Stimulated activated CD4-positive, alpha-beta T cell treated with anti-CD3 and anti-CD28 coated beads, Interleukin-4, amount 100 ng/mL, for 48 hours (primary cell): ENCODE results near the gene ISYNA1.

ENCODE experiments used
- DNase-seq, 2 donors: peaks; one replicate each; pipeline ENCODE4 v3.0.0-alpha.2; 2020; ENCODE audit warnings: low read depth in 2 of 2

ISYNA1 gene

DNA sequence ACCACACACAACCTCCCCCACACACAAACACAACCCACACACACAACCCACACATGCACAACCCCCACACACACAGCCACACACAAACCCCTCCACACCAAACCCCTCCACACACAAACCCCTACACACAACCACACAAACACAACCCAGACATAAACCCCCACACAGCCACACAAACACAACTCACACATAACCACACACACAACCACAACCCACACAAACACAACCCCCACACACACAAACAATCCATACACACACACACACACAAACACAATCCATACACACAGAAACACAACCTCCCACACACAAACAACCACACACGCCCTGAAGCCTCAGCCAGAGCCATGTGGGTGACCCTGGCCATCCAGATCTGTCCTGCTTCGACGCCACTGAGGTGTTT lies 30.0 kb upstream of the ISYNA1 start:
- no peak for DNase-seq

DNA sequence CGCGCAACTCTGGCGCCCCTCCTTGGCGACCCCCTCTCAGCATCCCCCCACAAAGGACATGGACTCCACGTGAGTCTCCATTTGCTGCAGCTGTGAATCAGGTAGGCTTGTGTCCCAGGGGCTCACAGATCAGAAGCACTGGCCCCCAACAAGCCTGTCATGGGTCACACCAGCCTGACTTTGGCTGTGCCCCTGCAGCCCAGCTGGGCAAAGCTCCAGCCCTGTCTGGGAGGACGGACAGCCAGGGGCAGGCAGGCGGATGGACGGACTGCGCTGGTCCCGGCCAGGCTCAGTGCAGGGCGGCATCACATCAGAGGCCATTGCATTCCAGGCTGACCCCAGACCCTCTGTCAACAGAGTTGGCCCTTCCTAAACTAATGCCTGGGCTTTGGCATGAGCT lies 28.4 kb upstream of the ISYNA1 start:
- DNase-seq: no peak

DNA sequence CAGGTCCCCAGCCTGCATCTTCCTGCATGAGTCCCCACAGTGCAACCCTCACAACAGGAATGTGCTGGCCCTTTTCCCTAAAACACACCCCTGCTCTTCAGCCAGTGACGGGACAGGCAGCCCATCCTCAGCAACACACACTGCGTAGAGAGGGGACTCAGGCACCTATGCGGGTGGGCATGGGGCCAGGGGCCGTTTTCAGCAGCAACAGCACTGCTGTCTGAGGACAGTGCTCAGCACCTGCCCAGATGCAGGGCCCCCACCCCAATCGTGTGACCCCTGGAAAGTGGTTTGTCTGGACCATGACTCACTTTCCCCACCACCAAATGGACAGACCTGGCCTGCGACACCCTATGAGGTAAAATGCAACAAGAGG lies 28.0 kb upstream of the ISYNA1 start:
- no peak for DNase-seq

DNA sequence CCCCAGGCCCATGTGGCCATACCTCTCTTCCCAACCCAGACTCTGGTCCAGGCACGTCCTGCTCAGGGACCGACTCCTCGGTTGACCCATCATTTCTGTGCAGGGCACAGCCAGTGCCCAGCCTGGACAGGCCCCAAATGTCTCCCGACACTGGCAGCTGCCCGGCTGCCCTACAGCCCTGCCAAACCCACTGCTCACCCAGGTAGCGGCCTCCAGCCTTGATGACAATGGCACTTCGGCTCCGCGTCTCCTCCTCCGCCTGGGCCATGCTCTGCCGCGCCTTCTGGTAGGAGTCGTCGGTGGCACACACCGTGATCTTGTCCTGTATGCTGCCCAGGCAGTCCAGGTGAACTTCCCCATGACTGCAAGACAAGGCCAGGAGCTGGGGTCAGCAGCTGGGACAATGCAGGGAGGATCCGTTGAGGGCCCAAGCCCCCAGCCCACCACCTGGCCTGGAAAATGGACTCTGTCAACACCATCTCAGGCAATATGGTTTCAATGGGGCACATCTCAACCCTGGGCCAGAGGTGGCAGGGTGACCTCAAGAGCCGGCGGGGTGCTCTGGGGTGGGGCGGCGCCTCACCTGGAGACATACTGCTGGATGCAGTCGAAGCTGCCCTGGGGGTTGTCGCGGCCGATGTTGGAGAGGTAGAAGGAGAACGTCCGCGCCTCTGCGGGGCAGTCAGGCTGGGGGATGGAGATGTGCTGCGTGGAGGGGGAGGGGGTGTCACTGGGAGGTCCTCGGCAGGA lies 27.5 kb upstream of the ISYNA1 start:
- DNase-seq: no peak

DNA sequence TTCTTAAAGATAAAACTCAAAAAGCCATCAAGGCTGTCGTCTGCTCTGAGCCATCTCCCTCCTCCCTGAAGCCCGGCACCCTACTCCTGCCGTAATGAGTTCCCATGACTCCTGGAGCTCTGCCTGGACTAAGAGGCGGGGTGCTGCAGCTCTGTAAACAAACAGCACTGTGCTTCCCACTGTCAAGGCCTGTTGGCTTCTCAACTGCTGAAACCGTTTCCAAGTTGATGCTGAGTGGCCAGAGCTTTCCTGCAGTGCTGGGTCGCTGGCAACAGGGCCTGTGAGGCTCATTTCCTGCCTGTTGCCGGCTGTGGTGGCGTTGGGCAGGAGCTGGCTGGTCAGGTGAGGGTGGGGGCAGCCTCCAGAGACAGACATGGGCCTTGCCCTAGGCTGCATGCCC lies 26.7 kb upstream of the ISYNA1 start:
- no peak for DNase-seq

DNA sequence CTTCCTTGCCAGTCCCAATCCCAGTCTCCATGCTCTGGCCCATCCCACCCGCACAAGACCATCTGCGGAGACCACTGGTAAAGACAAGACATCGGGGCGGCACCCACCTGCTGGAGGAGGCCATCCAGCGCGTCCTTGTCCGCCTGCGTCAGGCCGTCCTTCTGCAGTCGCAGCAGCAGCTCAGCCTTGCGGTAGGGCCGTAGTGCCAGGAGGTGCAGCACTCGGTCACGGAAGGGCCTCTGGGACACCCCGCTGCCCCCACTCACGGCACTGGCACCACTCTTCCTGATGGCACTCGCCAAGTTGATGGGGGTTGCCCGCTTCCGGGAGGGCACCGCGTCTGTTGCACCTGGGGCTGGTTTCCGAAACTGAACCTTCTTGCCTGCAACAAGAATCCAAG lies 23.5 kb upstream of the ISYNA1 start:
- DNase-seq: no peak

DNA sequence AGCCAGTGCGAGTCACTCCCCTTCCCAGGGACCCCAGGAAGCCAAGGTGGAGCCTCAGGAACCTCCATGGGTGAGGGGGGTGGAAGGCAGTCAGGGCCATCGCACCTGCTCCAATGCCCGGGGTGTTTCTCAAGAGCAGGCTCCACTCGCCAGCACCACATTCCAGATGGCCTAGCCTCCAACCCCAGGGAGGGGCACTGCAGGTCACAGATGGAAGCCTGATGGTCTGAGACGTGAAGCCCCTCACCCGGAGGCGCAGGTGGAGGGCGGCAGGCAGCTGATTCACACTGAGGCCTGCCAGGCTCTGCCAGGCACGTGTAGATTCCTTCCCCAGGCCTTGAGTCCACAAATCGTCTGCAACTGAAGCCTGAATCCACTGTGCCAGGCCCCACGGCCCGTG lies 23.0 kb upstream of the ISYNA1 start:
- DNase-seq: no peak

DNA sequence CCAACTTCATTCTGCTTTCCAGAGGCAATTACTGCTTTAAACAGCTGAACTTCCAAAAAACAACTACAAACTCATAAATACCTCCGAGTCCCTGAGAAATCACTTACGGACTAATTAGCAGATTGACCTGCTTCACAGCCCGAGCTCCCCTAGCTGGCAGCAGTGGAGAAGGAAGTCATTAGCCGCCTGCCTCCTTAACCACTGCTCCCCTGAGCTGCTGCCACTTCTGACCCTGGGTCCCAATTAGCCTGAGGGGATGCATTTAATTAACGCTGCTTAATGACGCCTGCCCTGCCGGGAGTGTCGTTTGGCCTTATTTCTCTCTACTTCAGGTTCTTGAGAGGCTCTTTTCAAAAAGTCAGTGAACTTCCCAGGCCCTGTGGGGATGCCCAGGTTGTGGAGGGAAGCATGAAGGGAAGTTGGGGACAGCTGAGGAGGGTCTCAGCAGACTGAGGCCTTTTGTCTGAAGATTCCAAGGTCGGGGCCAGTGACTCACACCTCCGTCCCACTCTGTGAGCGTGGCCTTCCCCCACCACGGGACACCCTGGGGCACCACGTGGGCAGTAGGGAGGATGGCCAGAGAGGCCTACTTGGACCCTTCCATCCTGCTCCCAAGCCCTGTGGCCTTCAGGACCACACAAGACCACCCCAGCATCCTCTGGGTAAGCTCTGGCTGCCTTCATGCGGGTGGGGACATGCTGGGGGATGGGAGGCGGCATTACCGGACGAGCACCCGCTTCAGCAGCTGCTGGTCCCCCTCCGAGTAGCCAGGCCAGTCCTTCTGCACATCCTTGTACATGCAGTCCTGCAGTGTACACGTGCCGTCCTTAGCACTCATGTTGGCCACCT lies 19.8 kb upstream of the ISYNA1 start:
- no peak for DNase-seq

DNA sequence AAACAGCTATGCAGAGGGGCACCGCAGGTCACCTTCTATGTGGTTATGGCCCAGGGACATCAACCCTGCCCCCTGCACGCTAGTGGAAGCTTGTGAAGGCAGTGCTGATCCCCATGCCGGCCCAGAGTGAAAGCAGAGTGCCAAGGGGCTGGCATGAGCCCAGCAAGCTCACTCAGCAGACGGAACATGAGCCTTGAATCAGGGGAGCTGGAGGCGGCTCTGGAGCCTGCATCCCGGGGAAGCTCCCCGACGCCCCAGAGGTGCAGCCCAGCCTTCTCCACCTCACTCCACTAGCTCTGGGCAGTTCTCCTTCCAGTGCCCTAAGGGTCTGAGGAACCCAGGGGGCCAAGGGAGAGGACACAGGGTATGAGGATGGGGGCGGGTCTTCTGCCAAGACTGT lies 19.0 kb upstream of the ISYNA1 start:
- DNase-seq: no peak

DNA sequence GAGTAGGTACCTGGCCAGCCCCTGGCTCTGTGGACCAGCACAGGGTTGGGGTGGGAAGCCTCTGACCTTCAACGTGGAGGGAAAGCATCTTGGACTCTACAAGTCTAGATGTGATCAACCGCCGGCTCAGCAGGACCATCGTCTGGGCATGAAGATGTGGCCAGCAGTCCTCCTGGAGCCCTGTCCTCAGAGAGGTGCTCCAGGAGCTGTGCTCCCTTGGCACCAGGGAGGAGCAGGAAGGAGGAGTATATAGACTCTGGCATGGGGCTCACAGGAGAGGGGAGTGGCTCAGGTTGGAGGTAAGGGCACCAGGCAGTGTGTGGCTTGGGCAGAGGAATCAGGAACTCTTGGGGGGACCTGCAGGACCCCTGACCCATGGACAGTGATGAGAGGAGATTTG lies 18.3 kb upstream of the ISYNA1 start:
- no peak for DNase-seq

DNA sequence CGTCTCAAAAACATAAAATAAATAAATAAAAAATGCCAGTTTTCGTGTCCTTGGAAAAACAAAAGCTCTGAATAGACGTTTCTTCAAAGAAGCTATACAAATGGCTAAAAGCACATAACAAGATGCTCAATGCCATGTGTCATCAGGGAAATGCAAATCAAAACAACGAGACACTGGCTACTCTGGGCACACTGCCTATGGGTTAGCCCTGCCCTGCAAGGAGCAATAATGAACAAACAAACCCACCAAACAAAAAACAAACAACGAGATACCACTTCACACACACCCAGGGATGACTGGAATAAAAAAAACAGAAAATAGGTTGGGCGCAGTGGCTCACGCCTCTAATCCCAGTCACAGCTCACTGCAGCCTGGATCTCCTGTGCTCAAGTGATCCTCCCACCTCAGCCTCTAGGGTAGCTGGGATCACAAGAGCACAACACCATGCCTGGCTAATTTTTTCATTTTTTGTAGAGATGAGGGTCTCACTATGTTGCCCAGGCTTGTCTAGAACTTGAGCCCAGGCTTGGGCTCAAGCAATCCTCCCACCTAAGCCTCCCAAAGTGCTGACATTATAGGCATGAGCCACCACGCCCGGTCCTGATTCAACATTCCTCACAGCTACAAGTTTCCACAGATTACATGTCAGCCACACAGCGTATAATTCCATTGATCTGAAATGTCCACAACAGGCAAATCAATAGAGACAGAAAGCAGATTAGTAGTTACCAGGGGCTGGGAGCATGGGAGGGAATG lies 15.5 kb upstream of the ISYNA1 start:
- DNase-seq: no peak

DNA sequence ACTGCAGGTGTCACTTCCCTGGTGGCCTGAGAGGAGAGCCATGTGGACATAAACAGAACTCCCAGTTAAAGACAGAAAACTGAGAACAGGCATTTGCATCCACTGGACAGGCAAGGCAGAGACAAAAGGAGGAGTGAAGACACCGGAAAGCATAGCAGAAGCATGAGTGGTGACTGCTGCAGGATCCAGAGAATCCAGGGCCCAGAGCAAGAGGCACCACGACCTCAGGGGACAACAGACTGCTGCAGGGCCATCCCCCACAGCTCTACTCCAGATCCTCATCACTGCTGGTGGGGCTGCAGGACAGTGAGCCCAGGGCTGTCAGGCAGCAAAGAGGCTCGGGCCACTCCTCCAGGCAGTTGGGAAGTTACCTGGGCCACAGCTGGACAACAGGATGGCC lies 14.5 kb upstream of the ISYNA1 start:
- no peak for DNase-seq

DNA sequence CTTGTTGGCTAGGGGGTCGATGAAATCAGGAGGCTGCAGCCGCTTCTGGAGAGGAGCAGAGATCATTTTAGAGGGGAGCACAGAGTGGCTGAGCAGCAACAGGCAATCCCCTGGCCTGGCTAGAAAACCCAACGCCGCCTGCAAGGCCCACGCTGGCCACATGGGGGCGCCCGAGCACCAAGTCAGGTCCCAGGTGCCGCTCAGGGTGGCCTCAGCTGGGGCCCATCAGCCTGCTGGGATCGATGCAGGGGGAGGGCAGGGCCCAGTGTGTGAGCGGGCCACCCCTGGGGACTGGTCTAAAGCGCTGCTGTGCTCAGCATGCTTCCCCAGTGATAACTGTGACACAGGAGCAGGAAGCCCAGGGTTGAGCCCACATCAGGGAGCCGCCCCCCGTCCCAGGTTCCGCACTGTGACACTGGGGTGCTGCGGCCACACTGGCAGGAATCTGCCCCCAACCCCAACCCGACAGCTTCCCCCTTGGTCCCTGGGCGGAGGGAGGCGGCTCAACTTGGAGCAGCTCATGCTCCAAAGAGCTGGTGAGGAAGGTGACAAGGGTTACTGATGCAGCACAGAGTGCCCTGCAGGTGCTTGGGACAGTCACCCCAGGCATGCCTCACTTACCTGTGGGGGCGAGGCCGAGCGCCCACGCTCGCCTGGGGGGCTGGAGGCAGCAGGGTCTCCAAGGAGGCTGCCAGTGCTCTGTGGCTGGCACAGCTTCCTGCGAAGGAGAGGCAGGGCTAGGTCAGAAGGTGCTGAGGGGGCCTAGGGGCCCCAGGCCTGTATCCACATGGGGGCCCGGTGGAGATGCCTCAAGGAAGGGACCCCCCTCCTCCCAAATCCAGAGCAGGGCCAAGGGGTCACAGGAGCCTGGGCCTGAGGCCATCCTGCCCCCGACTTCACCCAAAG lies 13.3 kb upstream of the ISYNA1 start:
- peak; percentile 79 to 94 for DNase-seq

DNA sequence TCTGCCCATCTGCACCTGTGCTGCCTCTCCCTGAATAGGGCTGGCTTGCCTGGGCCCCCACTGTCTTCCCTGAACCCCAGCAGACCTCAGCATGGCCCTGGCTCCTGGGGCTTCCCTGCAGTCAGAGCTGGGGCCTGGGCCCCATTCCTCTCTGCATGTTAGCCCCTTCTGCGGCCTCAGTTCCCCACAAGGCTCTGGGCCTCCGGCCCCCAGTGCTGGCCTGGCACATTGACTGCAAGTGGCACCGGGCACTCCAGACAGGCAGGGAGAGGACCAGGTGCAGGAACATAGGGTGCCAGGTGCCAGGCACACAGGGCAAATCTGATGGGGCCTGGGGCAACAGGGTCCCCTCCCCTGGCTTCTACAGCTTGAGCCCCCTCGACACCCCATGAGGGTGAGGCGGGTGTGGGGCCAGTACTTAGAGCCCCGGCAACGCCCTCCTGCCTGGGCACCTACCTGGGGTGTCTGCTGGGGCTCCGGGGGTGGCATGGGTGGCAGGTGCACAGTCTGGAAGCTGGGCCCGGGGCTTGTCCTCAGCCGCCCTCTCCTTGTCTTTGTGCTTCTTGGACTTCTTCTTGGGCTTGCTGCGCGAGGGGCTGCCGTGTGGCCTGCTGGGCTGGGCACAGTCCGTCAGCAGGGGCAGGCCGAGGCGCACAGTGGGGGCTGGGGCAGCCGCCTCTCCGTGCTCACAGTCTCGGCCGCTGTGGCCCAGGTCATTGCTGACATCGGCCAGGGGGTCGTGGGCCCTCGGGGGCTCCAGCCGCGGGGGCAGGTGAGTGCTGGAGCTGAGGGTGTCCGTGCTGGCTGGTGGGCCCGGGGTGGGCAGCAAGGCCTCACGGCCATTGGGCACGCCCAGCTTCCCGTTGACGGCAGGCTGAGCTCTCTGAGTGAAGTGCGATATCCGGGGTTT lies 12.3 kb upstream of the ISYNA1 start:
- DNase-seq: no peak

DNA sequence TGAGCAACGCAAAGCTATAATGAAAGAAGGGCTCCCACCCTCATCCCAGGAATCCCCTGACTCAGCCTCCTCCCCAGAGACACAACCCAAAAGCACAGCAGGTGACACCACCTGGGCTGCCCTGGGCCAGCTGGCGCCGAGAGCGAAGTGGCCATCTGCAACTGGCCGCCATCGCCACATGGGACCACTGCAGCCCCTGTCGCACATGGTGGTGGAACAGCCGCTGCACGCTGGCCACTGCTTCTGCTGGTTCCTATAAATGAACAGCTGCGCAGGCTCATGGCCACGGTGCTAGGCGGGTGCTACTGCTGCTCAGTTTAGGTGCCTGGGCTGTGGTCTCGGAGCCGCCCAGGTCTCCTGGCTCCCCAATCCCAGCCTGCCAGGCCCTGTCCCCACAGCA lies 11.6 kb upstream of the ISYNA1 start:
- no peak for DNase-seq

DNA sequence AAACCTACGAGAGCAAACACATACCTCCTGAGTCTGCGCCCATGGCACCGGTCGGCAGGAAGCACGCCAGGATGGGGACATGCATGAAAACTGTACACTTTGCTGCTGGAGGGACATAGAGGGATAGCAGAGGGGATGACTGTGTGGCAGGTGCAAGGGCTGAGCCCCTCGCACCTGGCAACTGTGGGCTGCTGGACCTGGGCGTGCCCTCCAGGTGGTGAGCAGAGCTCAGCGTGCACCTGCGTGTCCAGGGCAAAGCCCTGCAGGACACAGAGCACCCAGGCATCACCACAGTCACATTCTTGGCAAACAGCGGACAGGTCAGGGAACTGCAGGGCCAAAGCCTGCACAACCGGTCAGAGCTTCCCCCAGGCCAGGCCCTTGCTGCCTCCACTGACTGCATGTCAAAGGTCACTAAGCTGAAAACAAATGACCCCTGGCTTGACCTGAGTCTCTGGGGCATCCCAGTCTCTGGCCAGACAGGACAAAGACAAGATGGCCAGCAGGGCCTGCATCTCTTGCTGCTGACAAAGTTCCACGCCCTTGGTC lies 9.0 kb upstream of the ISYNA1 start:
- DNase-seq: no peak

DNA sequence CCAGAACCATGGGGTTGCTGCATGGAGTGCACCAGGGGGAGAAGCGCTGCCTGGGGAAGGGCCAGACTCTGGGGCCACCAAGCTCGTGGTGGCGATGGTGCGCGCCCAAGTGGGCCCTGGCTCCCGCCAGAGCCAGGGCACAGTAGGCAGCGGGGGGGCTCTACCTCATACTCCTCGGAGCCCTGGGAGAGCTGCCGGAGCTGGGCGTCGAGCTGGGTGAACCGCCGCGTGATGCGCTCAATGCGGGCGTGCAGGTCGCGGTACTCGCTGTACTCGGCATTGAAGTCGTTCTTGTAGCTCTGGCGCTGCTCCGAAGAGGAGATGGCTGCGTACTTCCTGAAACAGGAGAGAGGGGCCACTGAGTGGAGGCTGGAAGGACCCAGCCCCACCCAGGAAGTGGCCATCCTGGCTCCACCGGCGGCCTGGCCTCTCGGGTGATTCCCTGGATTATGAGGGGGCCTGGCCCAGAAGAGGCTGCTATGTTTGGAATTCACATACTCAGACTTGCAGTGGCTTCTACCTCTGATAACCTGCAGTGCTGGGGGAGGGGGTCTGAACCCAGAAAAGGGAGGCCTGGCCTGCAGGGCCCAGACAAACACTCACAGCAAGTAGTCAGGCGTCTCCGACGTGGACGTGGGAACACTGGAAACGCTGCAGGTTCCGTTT lies 8.3 kb upstream of the ISYNA1 start:
- no peak for DNase-seq

DNA sequence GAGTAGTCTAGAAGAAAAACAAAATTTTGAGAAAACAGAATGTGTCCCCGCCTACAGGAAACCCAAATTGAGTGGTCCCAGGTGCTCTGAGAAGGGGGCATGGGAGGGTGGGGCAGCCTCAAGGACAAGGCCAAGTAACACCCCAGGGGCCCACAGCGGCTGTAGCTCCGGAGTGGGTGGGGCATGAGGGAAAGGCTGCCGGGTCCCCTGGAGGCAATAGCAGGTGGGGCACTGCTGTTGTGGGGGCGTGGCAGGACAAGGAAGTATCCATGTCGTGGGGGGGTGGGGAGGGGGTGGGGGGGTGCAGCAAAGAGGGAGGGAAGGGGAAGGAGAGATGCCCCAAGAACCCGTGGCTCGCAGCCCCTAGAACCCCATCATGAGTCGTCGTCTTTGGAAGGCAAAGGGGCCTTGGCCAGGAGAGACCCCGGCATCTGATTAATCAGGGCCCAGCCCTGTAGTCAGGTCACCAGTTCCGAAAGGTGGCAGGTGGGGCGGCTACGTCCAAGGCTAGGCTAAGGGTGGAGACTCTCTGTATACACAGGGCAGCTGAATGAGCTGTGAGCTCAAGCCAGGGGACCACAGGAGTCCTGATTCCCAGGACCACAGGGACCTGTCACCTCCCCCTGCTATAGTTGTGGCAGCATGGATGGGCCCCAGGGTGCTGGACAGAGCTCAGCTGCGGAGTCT lies 7.5 kb upstream of the ISYNA1 start:
- DNase-seq: no peak

DNA sequence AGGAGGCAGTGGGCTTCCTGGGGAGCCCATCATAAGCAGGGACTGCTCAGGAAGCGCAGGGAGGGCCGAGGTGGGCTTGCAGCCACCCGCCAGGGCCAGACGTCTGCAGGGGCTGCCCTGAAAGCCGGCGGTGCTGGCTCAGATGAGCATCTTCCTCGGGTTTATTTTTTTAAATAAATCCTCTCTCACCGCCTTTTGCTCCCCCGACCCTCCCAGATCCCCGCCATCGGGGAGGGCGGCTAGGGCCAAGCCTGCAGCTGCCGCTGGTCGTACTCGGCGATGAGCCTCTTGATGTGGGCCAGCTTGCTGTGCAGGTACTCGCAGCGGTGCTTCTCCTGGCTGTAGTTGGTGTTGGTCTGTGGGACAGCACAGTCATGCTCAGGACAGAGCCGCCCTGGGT lies 6.6 kb upstream of the ISYNA1 start:
- DNase-seq: no peak
